ENCODE results near the gene VTI1A. TPM values are rescaled to one million over a fixed set of nuclear protein-coding genes. Genes with fewer than 3 reads are reported as not detected.

VTI1A gene
- polyA plus RNA-seq, 1 donor from 2014 or later: 28.7 TPM

- TF ChIP-seq TAF1 (IDR thresholded peaks at IDR 0.05; ENCODE audit: low read depth) (no peak), RAD21 (conservative IDR thresholded peaks at IDR 0.05) (no peak), SMC3 (conservative IDR thresholded peaks at IDR 0.05; ENCODE audit: poor library complexity) (no peak), REST (IDR thresholded peaks at IDR 0.05; ENCODE audit: borderline replicate concordance) (no peak), EZH2 (IDR thresholded peaks at IDR 0.05; ENCODE audit: borderline replicate concordance, insufficient read depth, low read length, poor library complexity, severe bottlenecking) (no peak), CTCF (IDR thresholded peaks at IDR 0.05; ENCODE audit: poor library complexity, severe bottlenecking) (no peak), POLR2AphosphoS5 (IDR thresholded peaks at IDR 0.05) (no peak), EP300 (conservative IDR thresholded peaks at IDR 0.05; ENCODE audit: poor library complexity, severe bottlenecking) (no peak), MXI1 (conservative IDR thresholded peaks at IDR 0.05; ENCODE audit: poor library complexity, severe bottlenecking) (no peak)
- Histone ChIP-seq H3K4me2 (ENCODE audit: low read length) (no peak overlapping the region), H3K79me2 (replicated peaks; ENCODE audit: insufficient read depth, low read length) (no peaks in the 10 kb centered on the region), H3K9me3 (ENCODE audit: low read length) (no peaks in the 10 kb centered on the region), H3K4me3 (ENCODE audit: low read length) (no peak overlapping the region), H3K36me3 (ENCODE audit: insufficient read depth, low read length) (no peaks in the 10 kb centered on the region), H4K20me1 (ENCODE audit: insufficient read depth) (no peaks in the 10 kb centered on the region), H3K9me2 (ENCODE audit: insufficient read depth, low read length) (no peaks in the 10 kb centered on the region), H2AFZ (ENCODE audit: low read depth, low read length) (no peak overlapping the region), H3K27ac (ENCODE audit: low read length) (no peak overlapping the region), H3K27me3 (ENCODE audit: insufficient read depth, low read depth, low read length) (no peaks in the 10 kb centered on the region), H3F3A (ENCODE audit: insufficient read depth, low read length, poor library complexity, severe bottlenecking) (no peaks in the 10 kb centered on the region), H3K9ac (ENCODE audit: low read length) (no peak overlapping the region)
Measured at GRCh38 chr10:112792487-112793201, 345.6 kb downstream of the VTI1A start.

- Histone ChIP-seq H3K79me2 (replicated peaks; ENCODE audit: insufficient read depth, low read length) (no peaks in the 10 kb centered on the region), H3K9me3 (ENCODE audit: low read length) (no peaks in the 10 kb centered on the region), H3K27ac (ENCODE audit: low read length) (no peak overlapping the region), H3K4me2 (ENCODE audit: low read length) (no peak overlapping the region), H4K20me1 (ENCODE audit: insufficient read depth) (no peaks in the 10 kb centered on the region), H3K27me3 (ENCODE audit: insufficient read depth, low read depth, low read length) (no peaks in the 10 kb centered on the region), H2AFZ (ENCODE audit: low read depth, low read length) (no peak overlapping the region), H3F3A (ENCODE audit: insufficient read depth, low read length, poor library complexity, severe bottlenecking) (no peaks in the 10 kb centered on the region), H3K9ac (ENCODE audit: low read length) (no peak overlapping the region), H3K36me3 (ENCODE audit: insufficient read depth, low read length) (no peaks in the 10 kb centered on the region), H3K9me2 (ENCODE audit: insufficient read depth, low read length) (no peaks in the 10 kb centered on the region), H3K4me3 (ENCODE audit: low read length) (no peak overlapping the region)
- TF ChIP-seq MXI1 (conservative IDR thresholded peaks at IDR 0.05; ENCODE audit: poor library complexity, severe bottlenecking) (no peak), RAD21 (conservative IDR thresholded peaks at IDR 0.05) (no peak), TAF1 (IDR thresholded peaks at IDR 0.05; ENCODE audit: low read depth) (no peak), POLR2AphosphoS5 (IDR thresholded peaks at IDR 0.05) (no peak), CTCF (IDR thresholded peaks at IDR 0.05; ENCODE audit: poor library complexity, severe bottlenecking) (no peak), EP300 (conservative IDR thresholded peaks at IDR 0.05; ENCODE audit: poor library complexity, severe bottlenecking) (no peak), SMC3 (conservative IDR thresholded peaks at IDR 0.05; ENCODE audit: poor library complexity) (no peak), REST (IDR thresholded peaks at IDR 0.05; ENCODE audit: borderline replicate concordance) (no peak), EZH2 (IDR thresholded peaks at IDR 0.05; ENCODE audit: borderline replicate concordance, insufficient read depth, low read length, poor library complexity, severe bottlenecking) (no peak)
Measured at GRCh38 chr10:112793202-112793921, 346.3 kb downstream of the VTI1A start.
